HG02981 (cell line): Measurements from ENCODE around the gene AMH.

Source experiments
- ATAC-seq: cut with Tn5 transposase; IDR thresholded peaks from one replicate; pipeline ENCODE4 v1.9.1; 2021; ENCODE audit warnings: mild to moderate bottlenecking, moderate library complexity; ENCODE audit not compliant: unreplicated experiment

Gene AMH

GRCh38 chr19:2248136-2249009 lies 750 bp upstream of the AMH start:
- ATAC-seq = no peak

- ATAC-seq = no peak
These were observed 1.0 kb downstream of the AMH start for GRCh38 chr19:2249880-2250765.

GRCh38 chr19:2250766-2251105 lies 1.6 kb downstream of the AMH start:
- ATAC-seq = no peak

- ATAC-seq = no peak
These were observed 2.3 kb downstream of the AMH start for GRCh38 chr19:2251106-2252054.

- ATAC-seq = no peak
These were observed 3.1 kb downstream of the AMH start for GRCh38 chr19:2252055-2252796.

- no peak for ATAC-seq
These were observed 3.6 kb downstream of the AMH start for GRCh38 chr19:2252797-2253105.

- ATAC-seq = no peak
These were observed 4.3 kb downstream of the AMH start for GRCh38 chr19:2253106-2254063.

- ATAC-seq = no peak
These were observed 5.1 kb downstream of the AMH start for GRCh38 chr19:2254064-2254872.

- ATAC-seq = no peak
These were observed 6.2 kb downstream of the AMH start for GRCh38 chr19:2255112-2255845.

- ATAC-seq = no peak
These were observed 7.0 kb downstream of the AMH start, which contains the start of gene JSRP1 for GRCh38 chr19:2255982-2256685. Gene JSRP1 (minus strand): TSS chr19:2256417. CDS start chr19:2255314, 1,103 bp downstream.

- ATAC-seq = no peak
These were observed 10.2 kb downstream of the AMH start for GRCh38 chr19:2259336-2259735.

- no peak for ATAC-seq
These were observed 11.2 kb downstream of the AMH start for GRCh38 chr19:2260341-2260805.

GRCh38 chr19:2261438-2262172 lies 12.5 kb downstream of the AMH start:
- ATAC-seq = no peak

GRCh38 chr19:2266183-2266993 lies 17.3 kb downstream of the AMH start:
- ATAC-seq = no peak

GRCh38 chr19:2268480-2268830 lies 19.3 kb downstream of the AMH start:
- no peak for ATAC-seq
